GM19324 (cell line): ENCODE data around the gene KLHL7.
"Not testable (repeated sequence)": the region's sequence is repeated elsewhere in the genome, so short reads cannot be mapped to it uniquely, and the experiment has no call there.

ENCODE experiments used
- ATAC-seq: cut with Tn5 transposase; IDR thresholded peaks from one replicate; pipeline ENCODE4 v1.9.1; 2021; ENCODE audit warnings: mild to moderate bottlenecking, moderate library complexity; ENCODE audit not compliant: unreplicated experiment, low FRiP score

The KLHL7 gene

GRCh38 chr7:23211589-23211988 lies 106.0 kb downstream of the KLHL7 start:
- no peak for ATAC-seq

DNA sequence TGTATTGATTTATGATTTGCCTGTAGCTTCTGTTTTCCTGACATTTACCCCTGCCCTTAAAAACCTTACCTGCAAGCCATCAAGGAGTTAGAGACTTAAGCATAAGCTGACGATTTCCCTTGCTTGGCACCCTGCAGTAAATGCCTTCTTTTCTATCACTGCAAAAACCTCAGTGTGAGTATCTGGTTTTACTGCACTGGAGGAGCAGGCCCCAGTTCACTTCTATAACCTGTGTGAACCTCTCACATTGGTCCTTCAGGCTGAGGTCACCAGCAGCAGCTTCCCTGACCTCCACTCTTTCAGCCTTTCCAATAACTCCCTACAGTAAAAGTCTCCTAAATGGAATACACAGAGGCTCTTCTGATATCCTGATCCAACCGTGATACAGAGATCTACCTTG lies 106.8 kb downstream of the KLHL7 start:
- no peak for ATAC-seq

GRCh38 chr7:23212841-23213240 lies 107.3 kb downstream of the KLHL7 start:
- ATAC-seq, result no peak

DNA sequence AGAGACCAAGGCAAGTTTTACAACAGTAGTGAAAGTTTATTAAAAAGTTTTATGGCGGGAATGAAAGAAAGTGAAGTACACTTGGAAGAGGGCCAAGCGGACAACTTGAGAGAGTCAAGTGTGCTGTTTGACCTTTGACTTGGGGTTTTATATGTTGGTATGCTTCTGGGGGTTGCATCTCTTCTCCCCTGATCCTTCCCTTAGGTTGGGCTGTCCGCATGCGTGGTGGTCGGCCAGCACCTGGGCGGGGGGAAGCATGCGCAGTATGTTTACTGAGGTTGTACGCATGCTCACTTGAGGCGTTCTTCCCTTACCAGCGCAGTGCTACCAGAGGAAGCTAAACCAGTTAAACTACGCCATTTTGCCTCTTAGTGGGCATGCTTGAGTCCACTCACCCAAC lies 108.2 kb downstream of the KLHL7 start:
- no peak for ATAC-seq

DNA sequence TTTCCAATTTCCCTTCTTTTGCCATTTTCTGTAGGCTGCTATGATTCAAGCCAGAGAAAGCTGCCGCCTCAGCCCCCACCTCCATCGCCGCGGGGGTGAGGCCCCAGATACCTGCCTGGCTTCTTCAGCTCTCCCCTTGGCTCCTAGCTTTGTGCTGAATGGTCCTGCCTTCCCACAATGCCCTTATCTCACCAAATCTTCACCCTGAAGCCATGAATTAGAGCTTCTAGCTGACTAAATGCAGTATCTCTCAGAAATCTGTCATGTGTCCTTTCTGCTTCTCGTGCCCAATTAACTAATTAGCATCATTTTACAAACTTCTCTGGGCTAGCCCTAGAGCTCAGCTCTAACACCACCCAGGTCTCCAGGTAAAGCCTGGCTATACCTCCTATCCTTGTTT lies 108.8 kb downstream of the KLHL7 start:
- ATAC-seq, result no peak

DNA sequence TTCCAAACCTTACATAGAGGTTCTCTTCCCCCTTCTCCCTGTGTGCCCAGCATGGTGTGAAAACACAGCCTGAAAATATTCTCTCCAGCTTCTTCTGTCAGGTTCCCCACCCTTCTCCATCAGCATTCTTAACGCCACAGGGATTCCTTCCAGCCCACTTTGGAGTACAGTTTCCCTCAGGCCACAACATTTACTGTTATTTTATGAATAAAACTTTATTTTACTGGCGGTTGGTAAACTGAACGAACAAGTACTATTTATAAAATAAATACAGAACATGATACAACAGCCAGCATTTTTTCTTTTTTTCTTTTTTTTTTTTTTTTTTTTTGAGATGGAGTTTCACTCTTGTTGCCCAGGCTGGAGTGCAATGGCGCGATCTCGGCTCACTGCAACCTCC lies 109.4 kb downstream of the KLHL7 start:
- no peak for ATAC-seq

DNA sequence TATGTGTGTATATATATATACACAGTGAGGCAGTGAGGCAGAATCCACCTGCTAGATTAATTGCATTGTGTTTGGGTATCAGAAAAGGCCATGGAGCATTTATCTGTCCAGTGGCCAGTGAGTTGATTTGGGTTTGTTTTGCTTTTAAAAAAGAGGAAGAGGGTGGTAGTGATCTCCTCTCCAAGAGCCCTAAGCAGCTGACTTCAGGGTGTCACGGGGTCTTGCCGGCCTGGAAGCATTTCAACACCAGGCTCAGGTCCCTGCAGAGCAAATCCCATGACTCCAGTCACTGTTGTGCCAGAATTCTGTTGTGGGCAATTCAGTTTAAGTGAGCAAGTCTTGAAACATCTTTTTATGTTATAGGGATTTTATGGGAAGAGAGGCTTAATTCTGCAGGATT lies 110.4 kb downstream of the KLHL7 start:
- no peak for ATAC-seq

DNA sequence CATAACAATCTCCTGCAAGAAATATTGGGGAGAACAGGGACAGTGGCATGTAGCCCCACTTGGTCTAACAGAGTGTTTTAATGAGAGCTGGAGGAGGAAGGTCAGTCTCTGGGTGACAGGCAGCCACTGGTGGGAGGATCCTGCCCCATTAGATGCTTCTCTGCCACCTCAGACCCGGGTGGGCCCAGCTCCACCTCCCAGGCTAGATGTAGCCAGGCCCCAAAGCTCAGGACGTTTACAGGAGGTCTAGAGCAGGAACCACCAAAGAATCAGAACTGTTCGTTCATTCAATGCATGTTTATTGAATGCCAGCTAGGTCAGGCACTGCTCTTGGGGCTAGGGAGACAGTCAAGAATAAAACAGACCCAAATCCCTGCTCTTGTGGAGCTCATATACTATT lies 112.6 kb downstream of the KLHL7 start:
- ATAC-seq, result no peak

- ATAC-seq, result no peak
Observed at GRCh38 chr7:23220690-23221305, 115.2 kb downstream of the KLHL7 start.

DNA sequence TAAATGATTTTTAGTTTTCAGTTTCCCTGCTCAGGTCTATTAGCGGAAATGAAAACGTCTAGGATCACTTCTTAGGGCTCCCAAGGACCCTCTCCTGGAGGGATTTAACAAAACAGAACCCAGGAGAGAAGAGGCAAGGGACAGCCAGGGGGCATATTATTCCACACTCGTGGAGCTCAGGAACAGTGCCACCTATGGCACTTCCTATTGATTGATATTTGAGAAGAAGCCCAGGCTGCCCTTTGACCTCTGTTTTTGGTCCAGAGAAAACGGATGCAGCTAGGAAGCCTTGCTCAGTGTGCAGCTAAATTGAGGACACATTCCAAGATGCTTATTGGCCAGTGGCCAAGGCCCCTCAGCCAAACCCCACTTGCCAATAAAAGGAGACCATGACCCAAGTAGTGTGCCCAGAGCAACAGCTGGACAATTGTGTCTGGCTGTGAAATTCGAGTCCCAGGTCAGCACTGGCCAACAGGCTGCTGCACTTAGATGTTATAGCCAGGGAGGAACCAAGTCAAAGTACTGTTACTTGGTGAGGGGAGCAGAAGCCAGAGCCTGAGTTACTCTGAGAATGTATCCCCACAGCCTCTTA lies 117.0 kb downstream of the KLHL7 start:
- ATAC-seq, result no peak

DNA sequence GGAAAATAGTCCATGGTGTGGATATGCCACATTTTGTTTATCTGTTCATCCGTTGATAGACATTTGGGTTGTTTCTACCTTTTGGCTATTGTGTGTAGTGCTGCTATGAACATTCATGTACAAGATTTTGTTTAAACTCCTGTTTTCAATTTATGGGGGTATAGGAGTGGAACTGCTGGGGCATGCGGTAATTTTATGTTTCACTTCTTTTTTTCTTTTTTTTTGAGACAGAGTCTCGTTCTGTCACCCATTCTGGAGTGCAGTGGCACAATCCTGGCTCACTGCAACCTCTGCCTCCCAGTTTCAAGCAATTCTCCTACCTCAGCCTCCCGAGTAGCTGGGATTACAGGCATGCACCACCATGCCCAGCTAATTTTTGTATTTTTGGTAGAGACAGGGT lies 118.8 kb downstream of the KLHL7 start:
- ATAC-seq, result not testable (repeated sequence)

DNA sequence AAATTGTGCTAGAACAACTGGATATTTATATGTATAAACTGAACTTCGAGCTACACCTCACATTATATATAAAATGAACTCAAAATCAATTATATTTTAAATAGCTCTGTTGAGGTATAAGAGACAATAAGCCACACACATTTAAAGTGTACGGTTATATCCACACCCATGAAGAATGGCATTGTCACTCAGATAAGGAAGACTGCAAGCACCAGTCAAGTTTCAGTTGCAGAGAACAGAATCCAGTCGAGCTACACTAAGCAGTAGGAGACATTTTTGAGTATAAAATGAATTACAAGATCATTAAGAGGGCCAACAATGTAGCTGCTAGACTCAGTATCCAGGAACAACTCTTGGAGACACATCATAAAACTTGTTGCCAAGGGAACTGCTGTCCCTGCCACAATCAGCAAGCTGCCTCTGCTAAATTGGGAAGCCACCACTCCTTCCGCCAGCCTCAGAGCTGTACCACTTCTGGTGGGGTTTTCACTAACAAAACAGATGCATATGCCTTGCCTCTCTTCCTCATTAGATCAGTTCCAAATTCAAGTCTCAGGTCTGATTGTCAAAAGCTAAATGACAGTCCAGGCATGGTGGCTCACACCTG lies 121.4 kb downstream of the KLHL7 start:
- ATAC-seq, result no peak
